ENCODE measurements around the gene C2orf68.
"Not testable (repeated sequence)": the region's sequence is repeated elsewhere in the genome, so short reads cannot be mapped to it uniquely, and the experiment has no call there.

Gene C2orf68

GRCh38 chr2:85598594-85599340, 13.1 kb downstream of the C2orf68 start:
- no peak for DNase-seq

- no peak for DNase-seq
These were observed 14.6 kb downstream of the C2orf68 start for GRCh38 chr2:85597241-85597640.

- DNase-seq, result no peak
These were observed 15.3 kb downstream of the C2orf68 start for GRCh38 chr2:85596486-85597143.

- no peak for DNase-seq
These were observed 15.9 kb downstream of the C2orf68 start for GRCh38 chr2:85596026-85596333.

GRCh38 chr2:85595301-85596025, 16.4 kb downstream of the C2orf68 start, which contains the start of gene RNF181:
TSS of gene RNF181 (plus strand) at chr2:85595745. CDS start at chr2:85595764, 19 bp downstream.
- DNase-seq, result peak; percentile 97 to 98

GRCh38 chr2:85594715-85595300, 17.1 kb downstream of the C2orf68 start:
- no peak for DNase-seq

- no peak for DNase-seq
These were observed 18.8 kb downstream of the C2orf68 start for GRCh38 chr2:85593023-85593422.

GRCh38 chr2:85592299-85592698, 19.6 kb downstream of the C2orf68 start:
- not testable (repeated sequence) for DNase-seq

- no peak for DNase-seq
These were observed 20.3 kb downstream of the C2orf68 start for GRCh38 chr2:85591563-85591962.

- DNase-seq, result no peak
These were observed 20.9 kb downstream of the C2orf68 start for GRCh38 chr2:85590950-85591349.

- no peak for DNase-seq
These were observed 21.7 kb downstream of the C2orf68 start for GRCh38 chr2:85589982-85590791.

GRCh38 chr2:85589181-85589580, 22.7 kb downstream of the C2orf68 start:
- DNase-seq, result no peak

GRCh38 chr2:85588645-85589044, 23.2 kb downstream of the C2orf68 start:
- DNase-seq, result no peak

- DNase-seq, result no peak
These were observed 23.6 kb downstream of the C2orf68 start for GRCh38 chr2:85588236-85588635.

GRCh38 chr2:85585781-85586105, 26.1 kb downstream of the C2orf68 start:
- DNase-seq, result no peak

- DNase-seq, result no peak
These were observed 26.7 kb downstream of the C2orf68 start for GRCh38 chr2:85584857-85585780.

GRCh38 chr2:85584354-85584856, 27.5 kb downstream of the C2orf68 start, which contains the start of gene VAMP5:
TSS of gene VAMP5 (plus strand) at chr2:85584431. CDS start at chr2:85584491, 60 bp downstream.
- DNase-seq, result no peak

GRCh38 chr2:85583667-85584353, 28.1 kb downstream of the C2orf68 start:
- no peak for DNase-seq

GRCh38 chr2:85582492-85582891, 29.4 kb downstream of the C2orf68 start:
- DNase-seq, result no peak

- no peak for DNase-seq
These were observed 31.7 kb downstream of the C2orf68 start for GRCh38 chr2:85580206-85580605.
